PFSK-1 (cell line): Measurements from ENCODE around the gene TEX13A.

Experiments
- FOXP2 ChIP-seq: optimal IDR thresholded peaks from 2 replicates; pipeline ENCODE3; 2011; ENCODE audit warnings: borderline replicate concordance, control low read depth, inconsistent platforms; ENCODE audit not compliant: insufficient read depth; ENCODE audit errors: extremely low read length, extremely low read depth
- POLR2AphosphoS5 ChIP-seq: IDR thresholded peaks from 2 replicates; pipeline ENCODE4 v1.6.1; 2012; ENCODE audit warnings: low read depth, mild to moderate bottlenecking, control low read depth, low read length, moderate library complexity
- REST ChIP-seq, 2 experiments: IDR thresholded peaks; 2 replicates each; pipeline versions ENCODE4 v1.6.1 to v1.8.0; 2011 to 2012; ENCODE audit warnings: low read depth in 2 of 2, low read length in 2 of 2, control low read depth in 1 of 2, inconsistent platforms in 1 of 2, mild to moderate bottlenecking in 1 of 2, moderate library complexity in 1 of 2; ENCODE audit not compliant: insufficient read depth in 1 of 2

GRCh38 chrX:105260291-105261043 is 40.0 kb upstream of the TEX13A start:
- TF ChIP-seq POLR2AphosphoS5 (no peak), FOXP2 (no peak), REST (IDR thresholded peaks at IDR 0.05; ENCODE audit: insufficient read depth in 1 of 2, low read depth in 2 of 2, low read length in 2 of 2) (no peak)
